NCI-H2171 (cell line): Measurements from ENCODE around the gene MSL3B.

Source experiments
- DNase-seq: peaks from one replicate; lab custom pipeline; 2025; lab: John Stamatoyannopoulos, UW

The MSL3B gene

DNA sequence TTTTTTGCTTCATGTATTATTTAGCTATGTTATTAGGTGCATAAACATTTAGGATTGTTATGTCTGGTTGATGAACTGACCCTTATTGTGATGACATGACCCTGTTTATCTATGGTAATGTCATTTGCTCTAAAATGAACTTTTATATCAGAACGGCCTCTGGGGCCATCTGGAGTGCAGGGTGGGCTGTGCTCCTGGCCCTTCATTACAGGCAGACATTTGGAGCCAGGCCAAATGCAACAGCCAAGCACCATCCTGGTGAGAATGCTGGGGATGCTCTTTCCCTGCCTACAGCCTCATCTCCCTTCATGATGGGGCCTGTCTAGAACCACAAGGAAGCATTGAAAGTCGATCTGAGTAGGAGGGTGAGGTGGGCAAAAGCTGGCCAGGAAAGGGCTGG is 51.9 kb downstream of the MSL3B start:
- DNase-seq: no peak

DNA sequence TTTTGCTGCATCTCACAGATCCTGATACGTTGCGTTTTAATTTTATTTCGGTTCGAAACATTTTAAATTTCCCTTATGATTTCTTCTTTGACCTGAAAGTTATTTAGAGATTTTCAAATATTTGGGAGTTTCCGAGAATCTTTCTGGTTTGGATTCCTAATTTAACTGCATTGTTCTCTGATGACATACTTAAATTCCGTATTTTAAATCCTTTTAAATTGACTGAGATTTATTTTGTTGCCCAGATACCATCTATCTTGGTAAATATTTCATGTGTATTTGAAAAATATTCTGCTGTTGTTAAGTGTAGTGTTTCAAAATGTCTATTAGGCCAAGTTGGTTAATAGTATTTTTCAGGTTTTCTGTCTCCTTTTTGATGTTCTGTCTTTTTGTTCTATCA is 52.3 kb downstream of the MSL3B start:
- no peak for DNase-seq
